Gastrocnemius medialis (tissue), 4 donors: ENCODE measurements around the gene TRAK1.

ENCODE experiments used
- CTCF ChIP-seq, 5 experiments: fragments of 450-650 bp in 3 of 5; fragments of 200-600 bp in 2 of 5; sonication (generic) in 2 of 5; IDR thresholded peaks in 4 of 5; conservative IDR thresholded peaks in 1 of 5; 1 replicate in 4 of 5; 2 replicates in 1 of 5; pipeline ENCODE4 v1.5.1; 2016 to 2019; ENCODE audit warnings: antibody characterized with exemption in 5 of 5, mild to moderate bottlenecking in 3 of 5, moderate library complexity in 3 of 5
- POLR2A ChIP-seq, 2 donors: fragments of 450-650 bp; IDR thresholded peaks; one replicate each; pipeline ENCODE4 v1.6.1; 2017; ENCODE audit warnings: antibody characterized with exemption in 2 of 2, mild to moderate bottlenecking in 2 of 2, moderate library complexity in 2 of 2

- no peak for TF ChIP-seq CTCF (IDR thresholded peaks at IDR 0.05 in 4 of 5, conservative IDR thresholded peaks at IDR 0.05 in 1 of 5)
- TF ChIP-seq POLR2A (IDR thresholded peaks at IDR 0.05) = no peak
Observed at GRCh38 chr3:42270561-42270960, 179.4 kb downstream of the TRAK1 start.
